Measurements from ENCODE around the gene TRIM71. TPM values are rescaled to one million over a fixed set of nuclear protein-coding genes. Genes with fewer than 3 reads are reported as not detected.

Gene TRIM71
- polyA plus RNA-seq, 3 donors, result 0.02 to 0.33 (median 0.06) TPM

GRCh38 chr3:32831791-32832190, 14.0 kb downstream of the TRIM71 start:
- H3K36me3 ChIP-seq (replicated peaks in 1 of 2; ENCODE audit: control insufficient read depth in 1 of 2, insufficient read depth in 2 of 2, low read length in 2 of 2), result no peaks in the 10 kb centered on the region
- Mint-ChIP-seq H3K27me3 (ENCODE audit: low read depth in 3 of 3) (peaks cover 0 to 1% (median 0%) of the 10 kb centered on the region in 3 donors), H3K36me3 (peaks cover 0 to 3% of the 10 kb centered on the region in 2 donors), H3K9me3 (no peaks in the 10 kb centered on the region), H3K4me3 (no peak overlapping the region), H3K4me1 (peaks cover 11% of the 10 kb centered on the region), H3K27ac (no peak overlapping the region)
- H3K4me2 ChIP-seq (replicated peaks; ENCODE audit: extremely low read depth, low read length, poor library complexity, severe bottlenecking), result no peak overlapping the region
- intact Hi-C loops (cut with micrococcal nuclease), result no loop called here
- no peak overlapping the region for H2AFZ ChIP-seq (ENCODE audit: insufficient read depth, low read depth, low read length, poor library complexity, severe bottlenecking)
- no peaks in the 10 kb centered on the region for H4K20me1 ChIP-seq (ENCODE audit: insufficient read depth, low read length)
- H3K27me3 ChIP-seq (ENCODE audit: control insufficient read depth in 2 of 2, insufficient read depth in 2 of 2, low read length in 2 of 2), result no peaks in the 10 kb centered on the region
- no peak for DNase-seq
- no peak overlapping the region for H3K27ac ChIP-seq (ENCODE audit: low read depth in 1 of 2, low read length in 2 of 2)
- no peaks in the 10 kb centered on the region for H3K79me2 ChIP-seq (ENCODE audit: insufficient read depth, low read length)
- H3K9me3 ChIP-seq (replicated peaks in 1 of 2; ENCODE audit: control insufficient read depth in 1 of 2, insufficient read depth in 1 of 2, low read length in 2 of 2), result no peaks in the 10 kb centered on the region
- no peak for TF ChIP-seq CTCF (IDR thresholded peaks at IDR 0.05)
- no peak overlapping the region for H3K9ac ChIP-seq (ENCODE audit: insufficient read depth, low read length, poor library complexity, severe bottlenecking)
- no peak overlapping the region for H3K4me3 ChIP-seq (replicated peaks in 1 of 3; ENCODE audit: low read depth in 2 of 3, low read length in 3 of 3)
- peaks cover 13 to 16% of the 10 kb centered on the region in 2 donors for H3K4me1 ChIP-seq (ENCODE audit: control insufficient read depth in 1 of 2, insufficient read depth in 2 of 2, low read length in 2 of 2)
- 0% methylated on average over 2 of the region's 2 CpGs for WGBS (ENCODE audit: insufficient coverage)

GRCh38 chr3:32832193-32832592, 14.4 kb downstream of the TRIM71 start:
- TF ChIP-seq CTCF (IDR thresholded peaks at IDR 0.05), result no peak
- Histone ChIP-seq H3K27me3 (ENCODE audit: control insufficient read depth in 2 of 2, insufficient read depth in 2 of 2, low read length in 2 of 2) (no peaks in the 10 kb centered on the region), H3K9me3 (replicated peaks in 1 of 2; ENCODE audit: control insufficient read depth in 1 of 2, insufficient read depth in 1 of 2, low read length in 2 of 2) (no peaks in the 10 kb centered on the region), H3K4me2 (replicated peaks; ENCODE audit: extremely low read depth, low read length, poor library complexity, severe bottlenecking) (no peak overlapping the region), H4K20me1 (ENCODE audit: insufficient read depth, low read length) (no peaks in the 10 kb centered on the region), H3K27ac (ENCODE audit: low read depth in 1 of 2, low read length in 2 of 2) (no peak overlapping the region), H2AFZ (ENCODE audit: insufficient read depth, low read depth, low read length, poor library complexity, severe bottlenecking) (no peak overlapping the region), H3K4me1 (ENCODE audit: control insufficient read depth in 1 of 2, insufficient read depth in 2 of 2, low read length in 2 of 2) (peaks cover 13 to 16% of the 10 kb centered on the region in 2 donors), H3K79me2 (ENCODE audit: insufficient read depth, low read length) (no peaks in the 10 kb centered on the region), H3K36me3 (replicated peaks in 1 of 2; ENCODE audit: control insufficient read depth in 1 of 2, insufficient read depth in 2 of 2, low read length in 2 of 2) (no peaks in the 10 kb centered on the region), H3K4me3 (replicated peaks in 1 of 3; ENCODE audit: low read depth in 2 of 3, low read length in 3 of 3) (no peak overlapping the region), H3K9ac (ENCODE audit: insufficient read depth, low read length, poor library complexity, severe bottlenecking) (no peak overlapping the region)
- Mint-ChIP-seq H3K27me3 (ENCODE audit: low read depth in 3 of 3) (peaks cover 0 to under 1% (median 0%) of the 10 kb centered on the region in 3 donors), H3K36me3 (no peaks in the 10 kb centered on the region), H3K9me3 (no peaks in the 10 kb centered on the region), H3K4me1 (peaks cover 11% of the 10 kb centered on the region), H3K4me3 (no peak overlapping the region), H3K27ac (no peak overlapping the region)
- DNase-seq, result no peak
- WGBS (ENCODE audit: insufficient coverage), result 100% methylated on average over 4 of the region's 4 CpGs
- intact Hi-C loops (cut with micrococcal nuclease), result no loop called here

All from CD14-positive monocyte (primary cell).